Renal pelvis (tissue), 4 donors: ENCODE data around the gene ASTN2. TPM values are rescaled to one million over a fixed set of nuclear protein-coding genes. Genes with fewer than 3 reads are reported as not detected.

Experiments
- DNase-seq: peaks from one replicate; pipeline ENCODE4 v3.0.0-alpha.2; 2013
- polyA plus RNA-seq, 3 donors: library from polyadenylated mRNA; unstranded; fragments of 120-200 nt; gene quantifications; one replicate each; pipeline ENCODE4 v1.2.1, GENCODE V29; 2013; ENCODE audit not compliant: insufficient read length in 3 of 3

The ASTN2 gene
- polyA plus RNA-seq, 3 donors: 14.8 to 16.2 (median 15.9) TPM

DNA sequence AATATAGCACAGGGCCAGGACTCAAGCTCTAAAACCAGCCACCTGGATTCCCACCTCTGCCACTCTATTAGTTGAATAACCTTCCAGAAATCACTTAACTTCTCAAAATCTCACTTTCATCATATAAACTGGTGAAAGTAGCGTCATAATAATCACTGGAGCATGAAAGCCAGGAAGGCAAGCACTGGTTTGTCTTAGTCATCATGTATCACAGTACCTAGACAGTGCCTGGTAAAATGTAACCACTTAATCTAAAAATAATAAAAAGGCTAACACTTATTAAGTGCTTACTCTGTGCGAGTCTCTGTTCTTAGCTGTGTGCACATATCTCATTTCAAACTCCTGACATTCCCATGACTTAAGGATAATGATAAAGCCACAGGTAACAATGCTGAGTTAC, 109.4 kb downstream of the ASTN2 start:
- no peak for DNase-seq

DNA sequence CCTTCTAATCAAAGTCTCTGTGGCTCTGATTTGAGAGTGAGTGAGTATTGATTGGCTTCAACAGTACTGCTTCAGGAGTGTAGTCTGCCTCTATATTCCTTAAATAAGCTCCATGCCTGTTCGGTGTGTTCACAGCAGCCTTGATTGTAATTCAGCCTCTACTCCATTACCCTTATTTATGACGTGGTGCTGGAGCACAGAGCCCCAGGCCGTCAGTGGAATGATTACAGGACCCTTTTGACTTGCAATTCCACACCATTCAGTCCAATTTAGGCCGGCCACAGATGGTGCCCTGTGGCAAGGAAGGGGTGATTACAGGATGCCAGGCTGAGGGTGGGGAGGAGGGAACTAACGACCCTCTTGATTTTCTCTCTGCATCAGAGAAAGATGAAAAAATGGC, 110.3 kb downstream of the ASTN2 start:
- no peak for DNase-seq

DNA sequence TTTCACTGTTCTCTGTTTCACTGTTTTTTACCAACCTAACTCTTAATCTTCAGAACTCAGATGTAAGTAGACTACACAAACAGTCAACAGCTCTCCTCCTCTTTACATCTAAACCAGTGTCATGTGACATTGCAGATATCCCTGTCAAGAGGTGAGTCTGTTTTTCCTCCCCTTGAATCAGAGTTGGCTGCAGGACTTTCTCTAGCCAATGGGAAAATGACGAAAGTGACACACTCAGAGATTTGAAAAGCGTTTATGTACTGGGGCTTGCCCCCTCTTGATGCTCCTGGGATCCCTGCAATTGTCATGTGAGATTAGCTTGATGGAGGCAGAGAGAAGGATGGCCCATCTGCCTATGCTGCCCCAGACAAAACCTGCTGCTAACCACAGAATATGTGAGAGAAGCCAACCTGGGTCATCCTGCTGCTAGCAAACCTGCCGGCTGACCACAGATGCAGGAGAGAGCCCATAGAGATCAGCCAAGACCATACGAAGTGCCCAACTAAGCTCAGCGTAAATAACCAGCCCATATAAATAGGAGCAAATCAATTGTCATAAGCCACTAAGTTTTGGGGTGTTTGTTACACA, 111.1 kb downstream of the ASTN2 start:
- DNase-seq: no peak

- DNase-seq: no peak
These were observed 112.4 kb downstream of the ASTN2 start for GRCh38 chr9:117302487-117302886.

GRCh38 chr9:117300371-117301110, 114.3 kb downstream of the ASTN2 start:
- DNase-seq: no peak

GRCh38 chr9:117296453-117296852, 118.4 kb downstream of the ASTN2 start:
- no peak for DNase-seq

GRCh38 chr9:117293206-117294114, 121.4 kb downstream of the ASTN2 start:
- DNase-seq: no peak

GRCh38 chr9:117290856-117291622, 123.8 kb downstream of the ASTN2 start:
- no peak for DNase-seq

DNA sequence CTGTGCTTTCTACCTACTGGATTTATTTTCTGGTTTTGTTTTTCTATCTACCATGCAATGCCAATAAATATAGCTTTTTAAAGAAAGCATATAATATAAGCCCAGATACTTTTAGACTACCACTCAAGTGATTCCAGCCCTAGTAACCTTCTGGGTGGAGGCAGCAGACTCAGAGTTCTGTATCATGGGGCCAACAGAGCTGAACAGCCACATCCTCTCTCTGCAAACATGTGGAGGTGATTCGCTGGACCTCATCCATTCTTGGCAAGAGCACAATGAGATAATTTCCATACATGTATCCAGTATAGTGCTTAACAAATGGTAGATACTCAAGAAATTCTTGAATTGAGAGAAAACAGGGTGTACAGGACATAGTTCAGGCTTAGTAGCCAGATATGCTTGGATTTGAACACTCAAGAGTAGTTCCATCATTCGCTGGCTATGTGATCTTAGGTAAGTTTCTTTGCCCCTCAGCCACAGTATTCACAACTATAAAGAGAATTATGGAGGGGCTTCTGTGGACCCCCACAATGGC, 124.5 kb downstream of the ASTN2 start:
- DNase-seq: no peak

GRCh38 chr9:117286245-117286644, 128.6 kb downstream of the ASTN2 start:
- no peak for DNase-seq

- no peak for DNase-seq
These were observed 130.4 kb downstream of the ASTN2 start for GRCh38 chr9:117284414-117284813.

- DNase-seq: no peak
These were observed 132.3 kb downstream of the ASTN2 start for GRCh38 chr9:117282541-117282940.

GRCh38 chr9:117278471-117279035, 136.3 kb downstream of the ASTN2 start:
- no peak for DNase-seq

DNA sequence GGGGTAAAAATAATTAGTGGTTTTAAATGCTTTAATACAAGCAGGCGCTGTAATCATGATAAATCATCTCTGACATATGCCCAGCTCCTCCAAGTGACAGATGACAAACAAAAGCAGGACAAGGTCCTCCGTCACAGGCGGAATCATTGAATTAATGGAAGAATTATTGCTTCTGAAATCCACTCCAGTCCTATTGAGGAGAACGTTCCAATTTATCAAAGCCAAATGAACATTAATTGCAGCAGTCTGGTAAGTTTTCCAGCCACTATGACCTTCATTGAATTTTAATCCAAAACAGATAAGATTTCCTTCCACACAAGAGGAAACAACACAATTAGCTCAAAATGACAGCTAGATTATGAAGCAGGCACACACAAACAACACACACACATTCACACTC, 136.8 kb downstream of the ASTN2 start:
- DNase-seq: no peak

DNA sequence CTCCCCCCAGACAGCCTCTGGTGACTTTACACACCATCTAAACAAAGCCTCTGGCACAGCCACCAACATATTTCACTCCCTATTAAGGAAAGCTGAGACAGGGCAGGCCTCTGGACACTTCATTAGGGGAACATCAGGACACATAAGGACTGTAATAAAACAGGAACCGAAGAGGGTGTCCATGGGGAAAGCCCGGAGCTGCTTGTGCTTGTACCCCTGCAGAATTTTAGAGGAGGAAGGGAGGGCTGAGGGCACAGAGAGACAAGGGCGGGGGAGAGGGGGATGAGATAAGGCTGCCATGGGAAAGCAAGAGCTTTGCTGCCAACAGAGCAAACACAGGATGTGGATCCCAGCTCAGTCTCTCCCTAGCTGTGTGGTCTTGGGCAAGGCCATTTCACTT, 138.4 kb downstream of the ASTN2 start:
- DNase-seq: no peak

DNA sequence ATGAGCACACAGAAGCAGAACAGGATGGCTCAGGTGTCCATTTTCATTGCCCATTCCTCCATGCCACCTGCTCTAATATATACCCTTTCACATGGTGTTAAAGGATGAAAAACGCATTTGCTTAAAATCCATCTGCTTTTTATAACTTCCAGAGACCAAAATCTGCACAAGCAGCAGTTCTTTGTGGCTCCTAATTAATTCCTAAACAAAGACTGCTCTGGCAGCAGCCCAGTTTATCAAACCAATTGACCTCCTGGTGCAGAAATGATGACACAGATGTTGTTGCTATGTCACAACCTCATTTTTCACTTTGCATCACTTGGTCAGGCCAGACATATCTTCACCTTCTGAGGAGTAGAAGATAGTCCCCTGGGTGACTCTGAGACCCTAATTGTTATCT, 141.2 kb downstream of the ASTN2 start:
- DNase-seq: no peak

DNA sequence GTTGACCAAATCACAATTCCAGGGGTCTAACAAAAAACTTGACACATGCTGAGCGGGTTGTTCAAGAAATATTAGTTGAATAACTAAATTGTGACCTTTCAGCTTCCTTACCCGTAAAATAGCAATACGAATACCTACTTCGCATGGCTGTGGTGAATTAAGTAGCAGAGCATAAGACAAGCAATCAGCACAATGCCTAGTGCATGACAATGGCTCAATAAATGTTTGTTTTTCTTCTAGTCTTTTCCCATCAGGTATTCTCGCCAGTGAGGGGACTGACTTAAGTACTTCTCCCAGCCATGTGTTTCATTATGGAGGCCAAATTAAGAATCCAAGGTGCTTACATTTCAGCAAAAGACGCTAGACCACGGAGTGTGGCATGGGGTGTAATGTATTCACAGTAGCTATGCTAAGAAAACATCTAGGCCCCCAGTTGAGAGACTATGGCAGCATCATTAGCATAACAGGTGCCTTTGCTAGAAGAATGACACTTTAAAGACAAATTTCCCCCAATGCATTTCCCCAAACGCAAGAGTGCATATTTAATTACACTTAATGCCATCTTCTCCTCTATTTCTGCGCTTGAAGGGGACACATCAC, 145.9 kb downstream of the ASTN2 start:
- no peak for DNase-seq

- DNase-seq: no peak
These were observed 147.9 kb downstream of the ASTN2 start for GRCh38 chr9:117266855-117267497.

DNA sequence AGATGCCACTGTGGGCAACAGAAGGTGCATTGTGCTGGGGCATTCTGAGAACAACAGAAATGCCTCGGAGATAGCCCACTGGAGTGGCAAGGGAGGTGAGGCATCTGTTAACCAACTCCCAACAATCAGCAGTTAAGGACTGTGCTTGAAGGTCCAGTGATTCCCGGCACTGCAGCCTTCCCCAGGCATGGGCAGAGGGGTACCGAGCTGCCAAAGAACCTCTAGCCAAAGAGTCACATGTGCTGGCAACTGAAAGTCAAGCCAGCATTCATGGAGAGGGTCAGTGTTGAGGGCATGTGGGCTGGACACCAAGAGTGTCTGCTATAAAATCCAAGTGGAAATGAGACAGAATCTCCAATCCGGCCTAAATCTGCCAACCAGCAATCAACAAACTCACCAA, 149.6 kb downstream of the ASTN2 start:
- DNase-seq: no peak

DNA sequence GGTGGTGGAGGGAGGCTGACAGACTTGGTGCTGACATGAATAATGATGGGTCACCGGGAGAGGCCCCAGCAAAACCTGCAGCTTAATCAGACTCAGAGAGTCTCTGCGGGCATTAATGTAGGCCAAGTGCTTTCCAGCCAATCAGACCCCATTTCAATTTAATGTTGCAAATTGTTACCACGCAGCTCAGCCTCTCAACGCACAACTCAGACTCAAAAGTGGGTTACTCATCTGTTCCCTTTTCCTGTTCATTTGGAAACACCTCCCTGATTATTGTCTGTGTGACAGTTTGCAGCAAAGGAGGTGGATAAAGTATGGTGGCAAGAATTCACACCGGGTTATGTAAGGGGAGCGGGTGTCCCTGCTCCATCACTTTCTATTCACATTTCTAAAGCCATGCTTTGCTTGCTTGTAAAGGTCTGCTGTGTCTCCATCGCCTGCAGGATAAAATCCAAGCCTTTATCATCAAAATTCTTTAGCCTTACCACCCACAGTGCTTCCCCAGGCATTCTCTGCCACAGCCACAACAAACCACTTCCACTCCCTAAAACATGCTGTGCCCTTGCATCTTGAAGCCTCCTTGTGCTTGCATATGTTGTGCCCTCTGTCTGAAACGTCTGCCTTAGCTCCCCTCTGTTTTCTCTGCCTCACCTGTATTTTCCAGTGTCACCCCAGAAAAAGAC, 156.5 kb downstream of the ASTN2 start:
- no peak for DNase-seq
